Thyroid gland (tissue), 4 donors: Measurements from ENCODE around the gene TGFA. TPM values are rescaled to one million over a fixed set of nuclear protein-coding genes. Genes with fewer than 3 reads are reported as not detected.

Experiments used
- DNase-seq, 2 donors: peaks; one replicate each; pipeline ENCODE4 v3.0.0-alpha.2; 2019
- H3K27ac ChIP-seq, 3 donors: fragments of 200-600 bp; sonication (generic); 1 replicate in 2 of 3; 2 replicates in 1 of 3; pipeline ENCODE4 v1.5.1; 2016 to 2019; ENCODE audit warnings: mild to moderate bottlenecking in 1 of 3, moderate library complexity in 1 of 3
- H3K27me3 ChIP-seq: fragments of 200-600 bp; sonication (generic); one replicate; pipeline ENCODE4 v1.5.1; 2019
- H3K36me3 ChIP-seq, 2 donors: fragments of 200-600 bp; sonication (generic); one replicate each; pipeline ENCODE4 v1.5.1; 2016 to 2019
- H3K4me1 ChIP-seq, 2 donors: fragments of 200-600 bp; sonication (generic); one replicate each; pipeline ENCODE4 v1.5.1; 2017 to 2019
- H3K4me3 ChIP-seq, 3 donors: fragments of 200-600 bp; sonication (generic); replicated peaks in 1 of 3; 1 replicate in 2 of 3; 2 replicates in 1 of 3; pipeline ENCODE4 v1.5.1; 2016; ENCODE audit warnings: mild to moderate bottlenecking in 1 of 3
- H3K9me3 ChIP-seq: fragments of 200-600 bp; sonication (generic); one replicate; pipeline ENCODE4 v1.5.1; 2017
- CTCF ChIP-seq, 6 experiments: fragments of 200-600 bp in 3 of 6; fragments of 450-650 bp in 3 of 6; sonication (generic) in 3 of 6; IDR thresholded peaks; one replicate each; pipeline ENCODE4 v1.5.1; 2016 to 2019; ENCODE audit warnings: antibody characterized with exemption in 6 of 6, mild to moderate bottlenecking in 2 of 6, inconsistent platforms in 1 of 6, moderate library complexity in 1 of 6
- POLR2A ChIP-seq, 2 donors: fragments of 450-650 bp; IDR thresholded peaks; one replicate each; pipeline ENCODE4 v1.6.1; 2017; ENCODE audit warnings: antibody characterized with exemption in 2 of 2, mild to moderate bottlenecking in 2 of 2, moderate library complexity in 1 of 2
- WGBS, 2 donors: methylation state at CpG; one replicate each; pipeline ENCODE4 v1.1.5; 2017; 5-methylcytosine and 5-hydroxymethylcytosine counted together
- intact Hi-C: fragments of 100-400 bp; cut with DNase I; formaldehyde crosslinking; loops from one replicate; pipeline ENCODE4 v1.15.1; 2023
- total RNA-seq, 4 donors: library from RNA; depleted of rRNA; stranded (reverse); fragments of >200 nt; gene quantifications; one replicate each; pipeline ENCODE4 v1.2.3, GENCODE V29; 2016

Gene TGFA
- total RNA-seq, 4 donors from 2014 or later: 12.9 to 23.0 (median 18.6) TPM

DNA sequence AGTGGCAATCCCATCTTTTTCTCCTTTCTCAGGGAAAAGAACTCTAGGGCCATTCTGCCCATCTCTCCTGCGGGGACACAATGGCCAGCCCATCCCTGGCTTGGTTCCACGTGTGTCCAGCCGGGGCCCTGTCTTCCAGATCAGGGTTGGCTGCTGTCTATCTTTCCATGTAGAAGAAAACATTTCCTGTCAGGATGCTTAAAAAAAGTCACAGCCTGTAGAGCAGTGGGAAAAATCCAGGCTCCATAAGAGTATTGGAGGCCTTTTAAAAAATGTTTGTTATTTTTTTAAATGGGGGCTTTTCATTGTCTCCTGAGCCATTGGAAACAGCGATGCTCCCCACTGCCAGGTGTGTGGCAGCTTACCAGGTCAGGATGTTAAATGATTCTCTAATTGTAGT lies 105.6 kb downstream of the TGFA start:
- Histone ChIP-seq H3K4me3 (no peak overlapping the region), H3K36me3 (peaks cover 0 to 2% of the 10 kb centered on the region in 2 donors), H3K9me3 (no peaks in the 10 kb centered on the region), H3K27me3 (no peaks in the 10 kb centered on the region), H3K27ac (no peak overlapping the region), H3K4me1 (peaks cover 0 to 6% of the 10 kb centered on the region in 2 donors)
- intact Hi-C loops: no loop called here
- TF ChIP-seq POLR2A (IDR thresholded peaks at IDR 0.05): no peak
- TF ChIP-seq CTCF (IDR thresholded peaks at IDR 0.05): no peak
- WGBS, 2 donors: 63 to 77% methylated on average over 4 of the region's 4 CpGs
- no peak for DNase-seq

GRCh38 chr2:70443726-70444125 lies 109.9 kb downstream of the TGFA start:
- no peaks in the 10 kb centered on the region for H3K27me3 ChIP-seq

DNA sequence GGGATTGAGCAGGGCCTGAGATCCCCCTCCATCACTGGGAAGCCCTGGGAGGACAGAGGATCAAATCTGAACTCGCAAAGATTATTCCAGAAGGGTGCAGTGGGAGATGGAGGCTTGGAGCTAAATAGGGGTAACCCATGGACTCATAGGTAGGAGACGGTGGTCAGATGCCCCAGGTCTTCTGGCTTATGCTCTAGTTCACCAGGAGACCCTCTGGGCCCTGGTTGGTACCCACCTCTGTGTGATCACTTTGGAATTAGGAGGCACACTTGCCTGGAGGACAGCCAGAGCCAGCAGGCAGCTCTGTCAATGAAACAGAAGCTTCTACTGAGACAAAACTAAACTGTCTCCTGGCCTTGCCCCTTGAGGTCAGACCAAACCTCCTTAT lies 110.6 kb downstream of the TGFA start:
- Histone ChIP-seq H3K27me3 (no peaks in the 10 kb centered on the region), H3K27ac (no peak overlapping the region), H3K4me1 (no peaks in the 10 kb centered on the region), H3K9me3 (no peaks in the 10 kb centered on the region), H3K4me3 (no peak overlapping the region), H3K36me3 (no peaks in the 10 kb centered on the region)
- WGBS, 2 donors: 73 to 91% methylated on average over 2 of the region's 2 CpGs
- TF ChIP-seq CTCF (IDR thresholded peaks at IDR 0.05) (no peak), POLR2A (IDR thresholded peaks at IDR 0.05) (no peak)
- intact Hi-C loops: no loop called here
- DNase-seq: no peak

More at GRCh38 chr2:70443726-70444125, 109.9 kb downstream of the TGFA start:
- H3K36me3 ChIP-seq: no peaks in the 10 kb centered on the region
- no peak overlapping the region for H3K4me3 ChIP-seq
- no peak for DNase-seq
- H3K27ac ChIP-seq: no peak overlapping the region
- TF ChIP-seq CTCF (IDR thresholded peaks at IDR 0.05): no peak
- no peak for TF ChIP-seq POLR2A (IDR thresholded peaks at IDR 0.05)
- WGBS, 2 donors: 75 to 100% methylated on average over 1 of the region's 1 CpG
- no peaks in the 10 kb centered on the region for H3K4me1 ChIP-seq
- no peaks in the 10 kb centered on the region for H3K9me3 ChIP-seq
- intact Hi-C loops: no loop called here

GRCh38 chr2:70442301-70443077 lies 111.1 kb downstream of the TGFA start:
- Histone ChIP-seq H3K9me3 (no peaks in the 10 kb centered on the region), H3K36me3 (no peaks in the 10 kb centered on the region), H3K4me1 (no peaks in the 10 kb centered on the region), H3K27me3 (no peaks in the 10 kb centered on the region), H3K27ac (no peak overlapping the region), H3K4me3 (no peak overlapping the region)
- DNase-seq: no peak
- intact Hi-C loops: no loop called here
- TF ChIP-seq CTCF (IDR thresholded peaks at IDR 0.05) (no peak), POLR2A (IDR thresholded peaks at IDR 0.05) (no peak)
- 93 to 94% methylated on average over 8 of the region's 8 CpGs for WGBS, 2 donors

DNA sequence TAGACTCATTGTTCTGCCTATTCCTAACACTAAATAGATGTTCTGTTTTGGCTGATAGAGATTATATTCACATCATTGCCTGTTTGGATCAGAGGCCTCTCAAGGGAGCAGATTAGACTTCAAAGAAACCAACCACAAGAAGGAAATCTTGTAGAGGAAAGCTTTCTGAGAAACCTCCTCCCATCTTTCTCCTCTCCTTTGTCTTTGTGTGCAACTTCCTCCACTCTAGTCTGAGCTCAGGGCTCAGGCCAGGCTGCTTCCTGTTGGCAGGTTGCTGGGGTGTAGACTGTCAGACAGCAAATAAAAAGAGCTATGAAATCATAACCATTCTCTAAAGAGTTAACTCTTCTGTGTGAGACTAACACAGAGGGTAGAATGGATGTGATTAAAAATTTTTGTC lies 113.0 kb downstream of the TGFA start:
- Histone ChIP-seq H3K4me1 (no peaks in the 10 kb centered on the region), H3K27ac (no peak overlapping the region), H3K27me3 (no peaks in the 10 kb centered on the region), H3K4me3 (no peak overlapping the region), H3K36me3 (no peaks in the 10 kb centered on the region), H3K9me3 (no peaks in the 10 kb centered on the region)
- DNase-seq: no peak
- TF ChIP-seq CTCF (IDR thresholded peaks at IDR 0.05): no peak
- TF ChIP-seq POLR2A (IDR thresholded peaks at IDR 0.05): no peak
- intact Hi-C loops: no loop called here
